Suprapubic skin (tissue), 4 donors: ENCODE measurements around the gene RNF212.

Experiments
- POLR2A ChIP-seq, 2 donors: fragments of 450-650 bp; IDR thresholded peaks; one replicate each; pipeline ENCODE4 v1.6.1; 2017; ENCODE audit warnings: antibody characterized with exemption in 2 of 2, mild to moderate bottlenecking in 2 of 2, moderate library complexity in 2 of 2
- POLR2AphosphoS5 ChIP-seq, 3 donors: sonication (generic); formaldehyde crosslinking; IDR thresholded peaks; one replicate each; pipeline ENCODE4 v1.6.1; 2017; ENCODE audit warnings: antibody characterized with exemption in 3 of 3

DNA sequence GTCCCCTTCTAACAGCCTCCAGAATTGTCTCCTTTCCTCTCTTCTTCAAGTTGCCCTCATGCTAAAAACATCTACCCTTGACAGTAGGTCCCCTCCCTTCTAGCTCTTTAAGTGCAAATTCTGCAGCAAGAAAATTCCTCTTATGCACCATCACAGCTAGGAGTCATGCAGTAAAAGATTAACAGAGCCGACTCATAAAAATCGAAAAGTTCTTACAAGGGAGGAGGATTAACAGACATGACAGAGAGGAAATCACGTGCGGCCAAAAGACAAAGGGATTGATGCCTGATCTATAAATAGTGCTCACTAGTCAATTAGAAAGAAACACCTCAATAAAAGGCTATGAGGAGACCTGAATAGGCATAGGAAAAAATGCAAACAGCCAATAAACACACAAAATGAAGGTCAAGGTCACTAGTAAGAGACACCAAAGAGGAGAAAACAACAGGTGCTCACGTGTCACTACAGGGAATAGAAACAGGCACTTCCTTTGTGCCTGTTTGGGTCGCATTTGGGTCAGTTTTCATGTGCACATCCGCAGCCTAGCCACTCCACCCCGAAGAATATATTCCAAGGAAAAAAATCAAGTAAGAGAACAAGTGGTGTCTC is 3.4 kb downstream of the RNF212 start:
- TF ChIP-seq POLR2AphosphoS5 (IDR thresholded peaks at IDR 0.05): no peak
- TF ChIP-seq POLR2A (IDR thresholded peaks at IDR 0.05): no peak
